Testis (tissue), 2 donors: ENCODE data around the gene ALKBH2.

Experiments used
- CTCF ChIP-seq, 3 experiments: fragments of 450-650 bp in 2 of 3; fragments of 200-600 bp in 1 of 3; sonication (generic) in 1 of 3; IDR thresholded peaks; one replicate each; pipeline ENCODE4 v1.5.1; 2016 to 2019; ENCODE audit warnings: antibody characterized with exemption in 3 of 3, mild to moderate bottlenecking in 2 of 3, moderate library complexity in 1 of 3
- POLR2A ChIP-seq: fragments of 450-650 bp; IDR thresholded peaks from one replicate; pipeline ENCODE4 v1.6.1; 2017; ENCODE audit warnings: antibody characterized with exemption, mild to moderate bottlenecking, moderate library complexity

- no peak for TF ChIP-seq CTCF (IDR thresholded peaks at IDR 0.05)
- no peak for TF ChIP-seq POLR2A
Observed at GRCh38 chr12:109074866-109075265, 18.4 kb downstream of the ALKBH2 start.
